Keratinocyte (primary cell): ENCODE data around the gene MCM3AP.

ENCODE experiments used
- EZH2 ChIP-seq: IDR thresholded peaks from one replicate; pipeline ENCODE4 v1.6.1; 2012; ENCODE audit warnings: inconsistent platforms, mild to moderate bottlenecking, low read length, moderate library complexity
- TF ChIP-seq, protein P1 (sequence below), 3 experiments: IDR thresholded peaks in 1 of 3; conservative IDR thresholded peaks in 1 of 3; optimal IDR thresholded peaks in 1 of 3; 2 replicates in 2 of 3; 3 replicates in 1 of 3; pipeline versions ENCODE3 to v1.5.1; 2011; ENCODE audit warnings: low read length in 3 of 3, mild to moderate bottlenecking in 3 of 3, moderate library complexity in 2 of 3, control low read depth in 1 of 3, inconsistent platforms in 1 of 3; ENCODE audit not compliant: insufficient read depth in 2 of 3; ENCODE audit errors: extremely low read depth in 1 of 3

GRCh38 chr21:46297338-46298271 lies 12.2 kb upstream of the MCM3AP start:
- TF ChIP-seq, protein P1, sequence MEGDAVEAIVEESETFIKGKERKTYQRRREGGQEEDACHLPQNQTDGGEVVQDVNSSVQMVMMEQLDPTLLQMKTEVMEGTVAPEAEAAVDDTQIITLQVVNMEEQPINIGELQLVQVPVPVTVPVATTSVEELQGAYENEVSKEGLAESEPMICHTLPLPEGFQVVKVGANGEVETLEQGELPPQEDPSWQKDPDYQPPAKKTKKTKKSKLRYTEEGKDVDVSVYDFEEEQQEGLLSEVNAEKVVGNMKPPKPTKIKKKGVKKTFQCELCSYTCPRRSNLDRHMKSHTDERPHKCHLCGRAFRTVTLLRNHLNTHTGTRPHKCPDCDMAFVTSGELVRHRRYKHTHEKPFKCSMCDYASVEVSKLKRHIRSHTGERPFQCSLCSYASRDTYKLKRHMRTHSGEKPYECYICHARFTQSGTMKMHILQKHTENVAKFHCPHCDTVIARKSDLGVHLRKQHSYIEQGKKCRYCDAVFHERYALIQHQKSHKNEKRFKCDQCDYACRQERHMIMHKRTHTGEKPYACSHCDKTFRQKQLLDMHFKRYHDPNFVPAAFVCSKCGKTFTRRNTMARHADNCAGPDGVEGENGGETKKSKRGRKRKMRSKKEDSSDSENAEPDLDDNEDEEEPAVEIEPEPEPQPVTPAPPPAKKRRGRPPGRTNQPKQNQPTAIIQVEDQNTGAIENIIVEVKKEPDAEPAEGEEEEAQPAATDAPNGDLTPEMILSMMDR (optimal IDR thresholded peaks at IDR 0.05 in 1 of 3, IDR thresholded peaks at IDR 0.05 in 1 of 3, conservative IDR thresholded peaks at IDR 0.05 in 1 of 3; ENCODE audit: extremely low read depth in 1 of 3, insufficient read depth in 2 of 3, low read length in 3 of 3): no peak
- no peak for TF ChIP-seq EZH2
